CD4-positive, alpha-beta T cell treated with Interleukin-6 at 100 ng/mL for 8 hours (primary cell): ENCODE data around the gene MCF2L.
"Not testable (repeated sequence)": the region's sequence is repeated elsewhere in the genome, so short reads cannot be mapped to it uniquely, and the experiment has no call there.

ENCODE experiments used
- DNase-seq: peaks from one replicate; pipeline ENCODE4 v3.0.0-alpha.2; 2020; ENCODE audit warnings: mixed read lengths, low spot score

The MCF2L gene

GRCh38 chr13:113050734-113051431 is 81.9 kb downstream of the MCF2L start:
- DNase-seq: no peak

DNA sequence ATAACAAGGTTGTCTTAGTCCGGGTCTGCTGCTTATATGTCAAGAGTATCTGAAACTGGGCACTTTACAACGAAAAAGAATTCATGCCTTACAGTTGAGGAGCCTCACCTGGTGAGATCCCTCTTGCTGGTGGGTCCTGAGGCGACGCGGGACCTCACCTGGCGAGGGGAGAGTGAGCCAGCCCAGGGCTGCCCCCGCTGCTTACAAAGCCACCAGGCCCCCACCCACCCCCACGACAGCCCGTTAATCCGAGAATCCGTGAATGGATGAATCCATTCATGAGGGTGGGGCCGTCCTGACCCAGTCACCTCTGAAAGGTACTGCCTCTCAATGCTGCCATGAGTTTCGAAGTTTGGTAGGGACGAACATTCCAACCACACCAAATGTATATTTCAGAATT is 82.6 kb downstream of the MCF2L start:
- no peak for DNase-seq

- no peak for DNase-seq
Measured at GRCh38 chr13:113052206-113052605, 83.2 kb downstream of the MCF2L start.

DNA sequence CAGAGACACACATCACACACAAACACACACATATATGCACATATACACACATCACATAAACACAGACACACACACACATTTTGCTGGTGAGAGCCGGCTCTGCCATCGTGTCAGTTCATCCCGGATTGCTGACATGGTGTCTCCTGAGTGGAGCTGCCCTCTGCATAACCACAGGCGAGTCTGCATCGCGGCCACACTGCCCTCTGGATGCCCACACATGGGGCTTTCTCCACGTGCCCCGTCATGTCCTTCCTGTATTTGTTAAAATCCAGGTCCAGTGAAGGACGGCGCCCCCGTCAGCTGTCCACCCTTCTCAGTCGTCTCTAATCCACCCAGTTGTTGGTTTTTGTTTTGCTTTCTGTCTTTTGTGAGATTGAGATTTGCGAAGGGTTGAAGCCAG is 84.0 kb downstream of the MCF2L start:
- no peak for DNase-seq

DNA sequence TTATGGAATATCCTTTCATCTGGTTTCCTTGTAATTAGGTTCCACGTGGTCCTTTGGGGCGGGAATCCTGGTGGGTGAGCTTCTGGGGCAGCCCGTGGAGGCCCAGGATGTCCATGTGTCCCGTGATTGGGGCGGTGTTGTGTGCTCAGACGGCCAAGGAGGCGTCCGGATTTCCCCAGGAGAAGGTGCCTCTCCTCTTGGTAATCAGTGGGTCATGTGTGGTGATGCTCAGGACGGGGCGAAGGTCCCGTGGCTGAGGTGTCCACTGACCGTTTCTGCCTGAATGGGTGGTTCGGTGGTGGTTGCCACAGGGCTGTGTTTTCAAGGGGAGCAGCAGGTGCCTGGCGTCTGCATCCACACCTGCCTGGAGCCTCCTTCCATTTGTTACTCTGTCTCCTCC is 84.4 kb downstream of the MCF2L start:
- DNase-seq: no peak

DNA sequence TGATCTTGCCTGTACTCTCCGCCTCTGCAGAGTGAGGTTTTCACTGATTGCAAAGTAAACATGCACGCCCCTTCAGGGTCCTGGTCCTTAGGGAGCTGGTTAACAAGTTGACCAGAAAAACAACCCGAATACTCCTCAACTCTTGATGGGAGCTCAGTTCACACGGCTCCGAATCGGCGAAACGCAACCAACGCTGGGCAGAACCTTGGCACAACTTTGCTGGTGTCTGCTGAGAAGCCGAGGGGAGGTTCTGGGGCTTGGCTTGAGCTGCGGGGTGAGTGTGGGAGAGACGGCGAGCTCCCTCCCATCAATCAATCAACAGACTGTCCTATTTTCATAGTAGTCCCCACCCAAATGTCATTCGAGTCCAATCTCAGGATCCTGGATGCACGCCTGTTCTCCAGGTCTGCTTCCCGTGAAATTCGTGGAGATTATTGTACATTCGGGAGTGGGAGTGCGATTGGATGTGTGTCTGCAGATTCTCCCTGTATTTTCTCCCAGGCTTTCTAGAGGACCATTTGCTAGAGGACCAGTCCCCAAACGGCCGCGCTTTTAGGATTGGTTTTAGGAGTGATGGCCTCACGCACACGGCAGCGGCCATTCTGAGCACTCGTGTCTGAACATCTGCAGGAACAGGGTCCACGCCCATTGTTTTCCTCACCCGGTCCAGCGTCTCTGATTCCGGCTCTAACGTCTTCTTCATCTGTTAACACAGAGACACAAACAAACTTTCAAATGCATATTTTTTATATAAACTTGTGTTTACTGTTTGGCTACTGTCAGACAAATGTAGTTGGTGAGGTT is 85.0 kb downstream of the MCF2L start:
- no peak for DNase-seq

DNA sequence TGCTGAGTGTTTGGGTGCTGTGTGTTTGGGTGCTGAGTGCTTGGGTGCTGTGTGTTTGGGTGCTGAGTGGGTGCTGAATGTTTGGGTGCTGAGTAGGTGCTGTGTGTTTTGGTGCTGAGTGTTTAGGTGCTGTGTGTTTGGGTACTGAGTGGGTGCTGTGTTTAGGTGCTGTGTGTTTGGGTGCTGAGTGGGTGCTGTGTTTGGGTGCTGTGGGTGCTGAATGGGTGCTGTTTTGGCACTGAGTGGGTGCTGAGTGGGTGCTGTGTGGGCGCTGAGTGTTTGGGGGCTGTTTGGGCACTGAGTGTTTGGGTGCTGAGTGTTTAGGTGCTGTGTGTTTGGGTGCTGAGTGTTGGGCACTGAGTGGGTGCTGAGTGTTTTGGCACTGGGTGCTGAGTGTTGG is 88.1 kb downstream of the MCF2L start:
- no peak for DNase-seq

DNA sequence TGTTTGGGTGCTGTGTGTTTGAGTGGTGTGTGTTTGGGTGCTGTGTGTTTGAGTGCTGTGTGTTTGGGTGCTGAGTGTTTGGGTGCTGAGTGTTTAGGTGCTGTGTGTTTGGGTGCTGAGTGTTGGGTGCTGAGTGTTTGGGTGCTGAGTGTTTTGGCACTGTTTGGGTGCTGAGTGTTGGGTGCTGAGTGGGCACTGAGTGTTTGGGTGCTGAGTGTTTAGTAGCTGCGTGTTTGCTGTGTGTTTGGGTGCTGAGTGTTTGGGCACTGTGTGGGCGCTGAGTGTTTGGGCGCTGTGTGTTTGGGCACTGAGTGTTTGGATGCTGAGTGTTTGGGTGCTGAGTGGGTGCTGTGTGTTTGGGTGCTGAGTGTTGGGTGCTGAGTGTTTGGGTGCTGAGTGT is 88.5 kb downstream of the MCF2L start:
- DNase-seq: not testable (repeated sequence)

GRCh38 chr13:113058129-113058987 is 89.3 kb downstream of the MCF2L start:
- no peak for DNase-seq

DNA sequence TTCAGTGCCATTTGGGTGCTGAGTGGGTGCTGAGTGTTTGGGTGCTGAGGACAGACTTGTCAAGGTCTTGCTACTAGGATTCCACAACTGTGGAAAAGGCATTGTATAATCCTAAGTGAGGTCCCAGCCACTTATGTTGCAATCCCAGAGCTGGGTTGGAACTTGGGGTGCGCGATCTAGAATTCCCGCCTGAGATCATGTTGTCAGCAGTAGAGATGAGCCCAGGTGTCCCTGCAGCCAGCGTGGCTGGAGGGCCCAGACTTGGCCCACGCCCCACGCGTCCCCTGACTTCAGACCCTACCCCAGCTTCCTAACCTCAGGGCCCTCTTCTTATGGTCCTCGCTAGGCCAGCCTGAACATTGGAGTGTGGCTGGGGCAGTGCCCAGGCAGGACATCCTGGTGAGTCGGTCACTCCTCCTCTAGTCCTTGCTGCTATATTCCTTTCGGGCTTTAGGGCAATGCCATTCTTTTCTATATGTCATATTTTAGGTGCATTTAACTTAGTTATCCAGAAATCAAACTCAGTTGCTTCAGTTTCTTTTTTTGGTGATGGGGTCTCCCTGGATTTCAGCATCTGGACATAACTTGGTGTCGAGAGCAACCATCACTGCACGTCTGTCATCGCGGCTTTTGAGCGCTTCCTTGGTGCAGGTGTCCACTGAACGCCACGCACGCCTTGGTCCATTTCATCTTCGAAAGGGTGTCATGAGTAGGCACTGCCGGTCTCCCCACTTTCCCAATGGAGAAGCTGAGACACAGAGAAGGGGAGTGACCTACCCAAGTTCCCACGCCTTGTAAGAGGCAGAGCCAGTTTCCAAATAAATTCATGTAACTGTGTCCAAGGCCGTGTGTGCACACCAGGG is 90.2 kb downstream of the MCF2L start:
- no peak for DNase-seq

- DNase-seq: no peak
Measured at GRCh38 chr13:113059891-113060290, 90.9 kb downstream of the MCF2L start.

DNA sequence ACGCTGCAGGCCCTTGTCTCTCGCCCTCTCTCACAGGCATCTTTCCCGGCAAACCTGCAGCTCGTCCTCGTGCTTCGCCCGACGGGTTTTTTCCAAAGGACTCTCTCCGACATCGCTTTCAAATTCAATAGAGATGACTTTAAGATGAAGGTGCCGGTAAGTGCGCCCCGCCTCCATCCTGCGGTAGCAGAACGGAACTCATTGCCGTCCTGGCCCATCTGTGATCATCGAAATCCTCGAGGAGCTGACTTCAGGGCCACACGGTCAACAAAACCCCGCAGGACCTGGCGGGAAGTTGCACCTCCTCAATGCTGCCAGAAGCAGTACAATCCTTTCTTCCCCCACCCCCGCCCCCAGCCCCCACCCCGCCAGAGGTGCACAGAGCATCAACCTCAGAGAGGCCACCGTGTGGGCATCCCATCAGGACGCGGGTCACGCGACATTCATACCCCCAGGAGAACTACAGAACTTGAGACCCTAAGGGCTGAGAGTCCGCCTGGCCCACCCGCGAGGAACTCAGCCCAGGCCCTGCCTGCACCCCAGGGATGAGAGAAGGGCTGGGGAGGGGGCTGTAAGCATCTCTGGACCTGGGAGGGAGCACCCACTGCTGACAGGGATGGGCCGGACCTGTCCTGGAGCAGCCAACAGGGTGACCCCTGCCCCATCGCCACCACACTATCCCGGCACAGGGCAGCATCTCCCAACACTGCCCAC is 91.7 kb downstream of the MCF2L start:
- no peak for DNase-seq

DNA sequence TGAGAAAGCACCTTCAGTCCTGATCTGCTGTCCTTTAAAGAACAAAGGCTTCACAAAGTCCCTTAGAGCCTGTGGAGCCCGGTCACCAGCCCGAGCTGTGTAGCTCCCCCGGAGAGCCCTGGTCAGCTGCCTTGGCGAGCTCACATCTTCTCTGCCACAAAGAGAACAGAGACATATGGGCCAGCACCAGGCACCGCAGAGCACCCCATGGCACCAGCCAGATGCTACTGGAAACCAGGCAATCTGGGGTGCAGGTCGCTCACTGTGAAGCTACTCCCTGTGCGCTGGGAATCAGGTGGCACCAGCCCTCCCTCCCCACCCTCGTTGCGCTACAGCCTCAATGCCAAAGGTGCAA is 92.2 kb downstream of the MCF2L start:
- DNase-seq: no peak

DNA sequence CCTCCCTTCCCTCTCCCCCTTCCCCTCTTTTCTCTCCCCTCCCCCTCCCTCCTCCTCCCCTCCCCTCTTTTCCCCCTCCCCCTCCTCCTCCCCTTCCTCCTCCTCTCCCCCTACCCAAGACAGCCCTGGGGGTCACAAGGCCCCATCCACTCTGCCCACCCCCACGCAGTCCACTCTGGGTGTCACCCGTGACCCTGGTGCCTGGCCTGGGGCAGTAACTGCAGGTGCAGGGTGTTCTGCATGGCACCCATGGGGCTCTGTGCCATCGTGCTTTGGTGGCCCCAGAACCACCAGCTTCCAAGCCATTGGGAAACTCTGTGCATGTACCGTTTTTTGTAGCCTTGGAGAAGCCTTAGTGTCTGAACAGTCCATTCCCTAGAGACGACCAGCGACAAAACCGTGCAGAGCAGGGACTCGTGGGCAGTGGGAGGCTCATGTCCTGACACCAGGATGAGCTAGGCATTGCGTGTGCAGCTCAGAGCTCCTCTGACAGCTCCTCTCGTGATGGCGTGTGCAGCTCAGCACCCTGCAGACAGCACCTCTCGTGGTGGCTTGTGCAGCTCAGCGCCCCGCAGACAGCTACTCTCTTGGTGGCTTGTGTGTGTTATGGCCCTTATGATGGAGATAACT is 92.9 kb downstream of the MCF2L start:
- DNase-seq: no peak

- DNase-seq: no peak
Measured at GRCh38 chr13:113062691-113063090, 93.7 kb downstream of the MCF2L start.

DNA sequence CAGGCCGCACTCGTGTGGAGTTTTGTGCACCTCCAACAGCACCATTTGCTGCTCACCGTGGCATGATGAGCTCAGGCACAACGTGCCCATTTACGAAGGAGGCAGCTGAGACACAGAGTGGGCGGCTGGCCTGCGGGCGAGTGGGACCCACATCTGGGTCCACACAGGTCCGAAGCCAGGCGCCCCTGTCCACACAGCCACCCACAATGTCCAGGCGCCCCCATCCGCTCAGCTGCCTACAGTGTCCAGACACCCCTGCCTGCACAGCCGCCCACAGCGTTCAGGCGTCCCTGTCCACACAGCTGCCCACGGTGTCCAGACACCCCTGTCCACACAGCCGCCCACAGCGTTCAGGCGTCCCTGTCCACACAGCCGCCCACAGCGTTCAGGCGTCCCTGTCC is 94.1 kb downstream of the MCF2L start:
- DNase-seq: no peak

DNA sequence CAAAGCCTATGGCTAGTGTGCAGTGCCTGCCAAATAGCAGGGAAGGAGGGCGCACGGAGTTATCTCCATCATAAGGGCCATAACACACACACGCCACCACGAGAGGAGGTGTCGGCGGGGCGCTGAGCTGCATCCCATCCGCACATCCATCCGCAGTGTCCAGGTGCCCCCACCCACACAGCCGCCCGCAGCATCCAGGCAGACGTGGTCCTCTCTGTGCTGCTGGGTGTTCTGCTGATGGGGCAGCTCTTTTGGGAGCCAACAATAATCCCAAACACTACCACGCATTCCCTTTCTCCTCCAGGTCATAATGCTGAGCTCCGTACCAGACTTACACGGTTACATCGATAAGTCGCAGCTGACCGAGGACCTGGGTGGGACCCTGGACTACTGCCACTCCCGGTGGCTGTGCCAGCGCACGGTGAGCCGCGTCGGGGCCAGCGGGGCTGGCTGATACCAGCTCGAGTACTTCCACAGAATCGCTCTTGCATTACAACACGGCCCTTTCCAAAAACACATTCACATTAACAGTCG is 95.1 kb downstream of the MCF2L start:
- DNase-seq: no peak

DNA sequence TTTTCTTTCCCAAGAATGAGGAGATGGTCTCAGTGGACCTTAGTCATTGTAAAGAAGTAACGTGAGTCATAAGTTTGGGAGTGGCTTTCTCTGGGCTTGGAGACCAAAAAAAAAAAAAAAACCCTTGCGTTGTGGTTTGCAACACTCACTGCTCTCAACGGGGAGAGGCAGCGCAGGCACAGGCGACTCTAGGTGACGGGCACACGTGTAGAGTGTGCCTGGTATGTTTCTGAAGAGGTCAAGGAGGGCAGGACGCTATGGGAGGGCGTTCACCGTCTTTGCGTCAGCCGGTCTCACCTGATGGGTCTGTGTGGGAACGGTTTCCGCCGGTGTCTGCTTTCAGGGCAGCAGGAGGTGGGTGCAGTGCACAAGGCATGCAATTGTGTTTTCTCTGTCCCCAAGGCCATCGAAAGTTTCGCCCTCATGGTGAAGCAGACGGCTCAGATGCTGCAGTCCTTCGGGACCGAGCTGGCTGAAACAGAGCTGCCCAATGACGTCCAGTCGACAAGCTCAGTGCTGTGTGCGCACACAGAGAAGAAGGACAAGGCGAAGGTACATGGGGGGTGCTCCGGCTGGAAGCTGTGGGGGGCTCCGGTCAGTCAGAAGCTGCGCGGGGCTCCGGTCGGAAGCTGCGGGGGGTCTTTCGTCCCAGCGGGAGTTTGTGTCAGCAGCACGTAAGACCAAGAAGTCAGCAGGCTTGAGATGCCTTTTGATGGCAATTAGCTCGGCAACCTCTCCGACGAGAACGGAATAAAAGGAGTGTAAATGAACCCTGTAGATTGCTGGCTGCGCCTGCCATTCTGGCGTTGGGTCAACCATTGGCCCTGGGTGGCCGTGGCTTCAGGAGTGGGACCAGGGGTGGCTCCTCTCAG is 95.8 kb downstream of the MCF2L start:
- no peak for DNase-seq

DNA sequence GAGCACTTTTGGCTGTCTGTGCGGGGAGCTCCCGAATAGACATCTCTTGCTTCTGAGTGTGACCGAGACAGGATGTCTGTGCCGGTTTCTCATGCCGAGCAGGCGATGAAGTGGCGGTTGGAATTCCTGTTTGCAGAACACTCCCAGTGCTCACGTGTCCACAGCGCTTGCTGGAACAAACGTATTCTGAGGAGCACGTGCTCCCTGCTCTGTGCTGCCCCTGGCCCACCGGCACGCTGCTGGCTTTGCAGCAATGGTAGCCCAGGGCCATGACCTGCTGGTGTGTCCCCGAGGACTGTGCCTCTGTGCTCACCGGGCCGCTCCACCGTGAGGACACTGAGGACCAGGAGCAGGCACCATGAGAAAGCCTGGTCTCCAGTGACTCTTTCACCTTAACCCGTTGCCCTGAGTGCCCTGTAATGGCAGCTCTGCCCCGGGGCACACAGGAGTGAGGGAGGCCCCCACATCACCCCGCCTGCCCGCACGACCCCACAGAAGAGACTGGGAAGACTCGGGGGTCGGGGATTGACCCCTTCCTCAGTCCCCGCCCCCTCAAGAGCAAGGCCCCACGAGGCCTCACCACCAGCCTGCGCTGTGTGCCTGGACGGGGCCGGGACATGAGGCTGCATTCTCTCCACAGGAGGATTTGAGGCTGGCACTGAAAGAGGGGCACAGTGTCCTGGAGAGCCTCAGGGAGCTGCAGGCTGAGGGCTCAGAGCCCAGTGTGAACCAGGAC is 96.6 kb downstream of the MCF2L start:
- no peak for DNase-seq
